Measurements from ENCODE around the gene CMTM4.
"Not testable (repeated sequence)": the region's sequence is repeated elsewhere in the genome, so short reads cannot be mapped to it uniquely, and the experiment has no call there.

The CMTM4 gene

DNA sequence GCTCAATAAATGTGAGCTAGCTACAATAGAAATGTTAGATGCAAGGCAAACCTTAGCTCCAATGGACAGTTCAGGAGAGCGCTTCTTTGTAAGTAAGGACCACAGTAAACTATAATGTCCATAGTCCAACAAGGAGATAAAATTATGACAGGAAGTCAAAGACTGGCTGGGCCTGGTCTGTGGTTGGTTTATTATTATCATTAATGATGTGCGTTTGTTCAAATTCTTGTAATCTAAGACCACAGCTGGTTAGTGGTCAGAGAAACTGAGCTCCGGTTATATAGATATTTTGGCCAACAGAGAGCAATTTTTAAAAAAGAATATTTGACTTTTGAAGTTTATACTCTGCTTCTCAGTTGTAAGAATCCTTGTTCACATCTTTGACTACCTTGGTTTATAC, 122.0 kb downstream of the CMTM4 start:
- Histone ChIP-seq H3K36me3 (ENCODE audit: insufficient read depth, low read length) (no peaks in the 10 kb centered on the region), H3K9ac (ENCODE audit: insufficient read length) (no peak overlapping the region), H3K4me3 (no peak overlapping the region), H3K27ac (no peak overlapping the region), H3K9me3 (ENCODE audit: low read depth, low read length) (no peaks in the 10 kb centered on the region)
- DNase-seq (ENCODE audit: low read depth, low spot score): no peak
- TF ChIP-seq POLR2AphosphoS5 (IDR thresholded peaks at IDR 0.05; ENCODE audit: borderline replicate concordance, low read depth, low read length) (no peak), FOXP2 (optimal IDR thresholded peaks at IDR 0.05; ENCODE audit: control extremely low read depth, extremely low read length, insufficient read depth) (no peak), EZH2 (IDR thresholded peaks at IDR 0.05) (no peak)

DNA sequence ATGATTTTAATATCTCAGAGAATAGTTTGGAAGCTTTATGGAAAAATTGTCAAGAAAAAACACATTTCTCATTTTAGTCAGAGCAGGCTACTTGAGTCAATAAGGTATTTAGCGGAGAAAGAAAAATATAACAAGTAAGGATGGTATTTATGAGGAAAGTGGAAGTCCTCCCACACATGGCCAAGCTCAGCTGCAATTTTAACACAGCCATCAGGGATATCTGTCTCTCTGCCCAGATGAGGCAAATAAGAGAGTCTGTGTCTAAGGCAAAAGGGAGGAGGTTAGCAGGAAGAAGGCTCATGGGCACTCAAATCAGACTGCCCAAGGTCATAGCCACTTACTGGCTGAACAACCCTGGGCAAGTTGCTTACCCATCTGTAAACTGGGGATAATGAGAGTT, 122.5 kb downstream of the CMTM4 start:
- no peak for DNase-seq (ENCODE audit: low read depth, low spot score)
- Histone ChIP-seq H3K36me3 (ENCODE audit: insufficient read depth, low read length) (no peaks in the 10 kb centered on the region), H3K9ac (ENCODE audit: insufficient read length) (no peak overlapping the region), H3K27ac (no peak overlapping the region), H3K9me3 (ENCODE audit: low read depth, low read length) (no peaks in the 10 kb centered on the region), H3K4me3 (no peak overlapping the region)
- TF ChIP-seq EZH2 (IDR thresholded peaks at IDR 0.05) (no peak), FOXP2 (optimal IDR thresholded peaks at IDR 0.05; ENCODE audit: control extremely low read depth, extremely low read length, insufficient read depth) (no peak), POLR2AphosphoS5 (IDR thresholded peaks at IDR 0.05; ENCODE audit: borderline replicate concordance, low read depth, low read length) (no peak)

DNA sequence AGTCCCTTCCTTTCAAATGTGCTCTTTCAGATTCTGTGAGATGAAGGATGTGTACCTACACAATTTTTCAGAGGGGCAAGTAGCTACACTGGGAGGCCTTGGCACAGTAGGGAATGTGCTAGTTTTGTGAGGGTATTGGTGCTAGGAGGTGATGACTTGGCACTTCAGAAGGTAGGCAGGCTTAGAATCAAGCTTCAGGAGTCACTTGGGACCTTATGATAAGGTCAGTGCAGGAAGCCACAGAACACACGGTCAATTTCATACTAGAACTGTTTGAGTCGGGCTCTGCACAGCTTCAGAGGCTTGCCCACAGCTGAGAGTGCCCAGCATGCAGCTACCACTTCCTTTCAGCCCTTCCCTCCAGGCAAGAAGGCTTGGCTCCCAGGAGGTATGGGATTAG, 124.2 kb downstream of the CMTM4 start:
- TF ChIP-seq POLR2AphosphoS5 (IDR thresholded peaks at IDR 0.05; ENCODE audit: borderline replicate concordance, low read depth, low read length): no peak
- TF ChIP-seq FOXP2 (optimal IDR thresholded peaks at IDR 0.05; ENCODE audit: control extremely low read depth, extremely low read length, insufficient read depth): no peak
- no peak for TF ChIP-seq EZH2 (IDR thresholded peaks at IDR 0.05)
- Histone ChIP-seq H3K4me3 (no peak overlapping the region), H3K36me3 (ENCODE audit: insufficient read depth, low read length) (no peaks in the 10 kb centered on the region), H3K9ac (ENCODE audit: insufficient read length) (no peak overlapping the region), H3K27ac (no peak overlapping the region), H3K9me3 (ENCODE audit: low read depth, low read length) (no peaks in the 10 kb centered on the region)
- DNase-seq (ENCODE audit: low read depth, low spot score): no peak

DNA sequence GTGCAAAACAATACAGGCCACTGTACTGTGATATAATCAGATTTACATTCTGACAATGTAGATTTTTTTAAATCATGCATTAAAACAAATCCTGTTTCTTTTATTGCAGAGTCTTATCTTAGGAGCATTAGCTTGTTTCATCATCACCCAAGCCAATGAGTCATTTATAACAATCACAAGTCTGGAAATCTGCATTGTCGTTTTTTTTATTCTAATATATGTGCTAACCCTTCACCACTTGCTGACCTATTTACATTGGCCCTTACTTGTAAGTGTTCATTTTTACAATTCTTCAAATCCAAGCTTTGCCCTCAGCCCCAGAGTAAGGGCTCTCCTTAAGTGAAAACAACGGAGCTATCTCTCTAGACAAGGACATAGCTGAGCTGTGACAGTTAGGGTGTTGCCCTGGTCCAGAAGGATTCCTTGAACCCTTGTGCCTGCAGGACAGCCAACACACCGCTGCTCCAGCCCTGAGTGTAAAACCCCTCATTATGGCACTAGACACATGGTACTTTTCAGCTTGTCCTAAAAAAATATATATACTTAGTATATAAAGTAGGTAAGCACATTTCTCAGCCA, 126.6 kb downstream of the CMTM4 start:
- H3K36me3 ChIP-seq (ENCODE audit: insufficient read depth, low read length): no peaks in the 10 kb centered on the region; the same call in 1 of the 2 replicates
- TF ChIP-seq EZH2 (IDR thresholded peaks at IDR 0.05) (no peak), POLR2AphosphoS5 (IDR thresholded peaks at IDR 0.05; ENCODE audit: borderline replicate concordance, low read depth, low read length) (no peak), FOXP2 (optimal IDR thresholded peaks at IDR 0.05; ENCODE audit: control extremely low read depth, extremely low read length, insufficient read depth) (no peak)
- DNase-seq (ENCODE audit: low read depth, low spot score): no peak
- H3K9me3 ChIP-seq (ENCODE audit: low read depth, low read length): no peaks in the 10 kb centered on the region
- no peak overlapping the region for H3K27ac ChIP-seq
- no peak overlapping the region for H3K9ac ChIP-seq (ENCODE audit: insufficient read length)
- no peak overlapping the region for H3K4me3 ChIP-seq

DNA sequence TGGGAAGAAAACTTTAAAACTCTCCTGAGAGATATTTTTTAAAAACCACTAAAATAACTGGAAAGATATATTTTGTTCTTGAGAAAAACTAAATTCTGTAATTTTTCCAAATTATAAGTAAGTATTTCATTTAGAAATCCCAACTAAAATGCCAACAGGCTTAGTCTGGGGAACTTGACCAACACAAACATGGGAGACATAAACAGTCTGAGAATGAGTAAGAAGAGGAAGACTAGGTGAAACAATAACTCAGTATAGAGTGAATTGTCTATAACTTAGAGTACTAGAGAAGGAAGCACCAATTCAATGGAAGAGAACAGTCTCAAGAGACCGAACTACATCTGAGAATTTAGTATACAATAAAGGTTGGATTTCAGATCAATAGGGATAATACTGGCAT, 127.4 kb downstream of the CMTM4 start:
- Histone ChIP-seq H3K36me3 (ENCODE audit: insufficient read depth, low read length) (no peaks in the 10 kb centered on the region; the same call in 1 of the 2 replicates), H3K9me3 (ENCODE audit: low read depth, low read length) (no peaks in the 10 kb centered on the region), H3K27ac (no peak overlapping the region), H3K4me3 (no peak overlapping the region), H3K9ac (ENCODE audit: insufficient read length) (no peak overlapping the region)
- TF ChIP-seq POLR2AphosphoS5 (IDR thresholded peaks at IDR 0.05; ENCODE audit: borderline replicate concordance, low read depth, low read length) (no peak), FOXP2 (optimal IDR thresholded peaks at IDR 0.05; ENCODE audit: control extremely low read depth, extremely low read length, insufficient read depth) (no peak), EZH2 (IDR thresholded peaks at IDR 0.05) (no peak)
- no peak for DNase-seq (ENCODE audit: low read depth, low spot score)

DNA sequence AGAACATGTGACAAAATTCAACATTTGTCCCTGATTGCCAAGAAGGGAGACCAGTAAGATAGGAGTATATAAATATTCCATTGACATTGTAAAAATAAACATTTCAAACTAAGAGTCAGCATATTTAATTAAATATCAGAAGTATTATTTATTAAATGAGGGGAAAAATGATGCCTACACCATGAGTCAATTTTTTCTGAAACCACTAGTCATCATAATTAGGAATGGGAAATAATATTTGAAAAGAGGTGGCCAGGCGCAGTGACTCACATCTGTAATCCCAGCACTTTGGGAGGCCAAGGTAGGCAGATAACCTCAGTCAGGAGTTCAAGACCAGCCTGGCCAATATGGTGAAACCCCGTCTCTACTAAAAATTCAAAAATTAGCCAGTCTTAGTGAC, 128.2 kb downstream of the CMTM4 start:
- H3K9me3 ChIP-seq (ENCODE audit: low read depth, low read length): no peaks in the 10 kb centered on the region
- H3K27ac ChIP-seq: no peak overlapping the region
- H3K36me3 ChIP-seq (ENCODE audit: insufficient read depth, low read length): no peaks in the 10 kb centered on the region; the same call in 1 of the 2 replicates
- DNase-seq (ENCODE audit: low read depth, low spot score): no peak
- H3K4me3 ChIP-seq: no peak overlapping the region
- H3K9ac ChIP-seq (ENCODE audit: insufficient read length): no peak overlapping the region
- TF ChIP-seq POLR2AphosphoS5 (IDR thresholded peaks at IDR 0.05; ENCODE audit: borderline replicate concordance, low read depth, low read length): no peak
- TF ChIP-seq FOXP2 (optimal IDR thresholded peaks at IDR 0.05; ENCODE audit: control extremely low read depth, extremely low read length, insufficient read depth): no peak
- TF ChIP-seq EZH2 (IDR thresholded peaks at IDR 0.05): no peak

DNA sequence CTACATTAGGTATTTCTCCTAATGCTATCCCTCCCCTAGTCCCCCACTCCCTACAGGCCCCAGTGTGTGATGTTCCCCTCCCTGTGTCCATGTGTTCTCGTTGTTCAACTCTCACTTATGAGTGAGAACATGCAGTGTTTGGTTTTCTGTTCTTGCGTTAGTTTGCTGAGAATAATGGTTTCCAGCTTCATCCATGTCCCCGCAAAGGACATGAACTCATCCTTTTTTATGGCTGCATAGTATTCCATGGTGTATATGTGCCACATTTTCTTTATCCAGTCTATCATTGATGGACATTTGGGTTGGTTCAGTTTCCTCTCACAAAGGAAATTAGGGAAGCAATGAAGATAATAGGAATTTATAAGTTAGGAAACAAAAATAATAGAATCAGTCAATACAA, 129.3 kb downstream of the CMTM4 start:
- H3K36me3 ChIP-seq (ENCODE audit: insufficient read depth, low read length); DNase-seq (ENCODE audit: low read depth, low spot score): not testable (repeated sequence)

DNA sequence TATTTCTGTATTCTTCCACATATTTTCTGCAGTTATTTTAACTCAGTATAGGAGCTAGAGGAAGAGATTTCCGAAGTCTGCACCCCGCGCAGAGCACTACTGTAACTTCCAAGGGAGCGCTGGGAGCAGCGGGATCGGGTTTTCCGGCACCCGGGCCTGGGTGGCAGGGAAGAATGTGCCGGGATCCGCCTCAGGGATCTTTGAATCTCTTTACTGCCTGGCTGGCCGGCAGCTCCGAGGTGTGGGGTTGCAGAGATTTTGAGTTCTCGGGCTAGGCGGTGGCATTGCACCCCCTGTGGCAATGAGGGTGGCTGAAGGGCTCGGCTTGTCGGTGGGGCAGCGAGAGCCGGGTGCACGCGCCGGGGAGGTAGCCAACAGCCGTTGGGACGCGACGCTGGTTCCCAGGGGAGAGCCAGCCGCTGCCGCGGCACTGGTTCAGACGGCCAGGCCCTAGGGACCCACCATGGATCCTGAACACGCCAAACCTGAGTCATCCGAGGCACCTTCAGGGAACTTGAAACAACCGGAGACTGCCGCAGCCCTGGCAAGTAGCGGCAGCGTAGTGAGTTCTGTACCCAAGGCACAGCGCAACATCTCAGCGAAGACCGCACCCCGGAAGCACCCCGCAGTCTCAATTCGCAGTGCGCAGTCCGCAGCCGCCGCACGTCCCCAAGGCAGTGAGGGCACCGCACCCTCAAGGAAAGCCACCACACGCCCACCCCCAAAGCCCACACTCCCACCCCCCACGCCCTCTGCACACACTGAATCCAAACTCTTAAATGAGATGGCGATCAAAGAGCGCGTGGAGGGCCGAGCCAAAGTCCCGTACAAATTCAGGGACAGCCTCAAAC, 130.3 kb downstream of the CMTM4 start, which contains the start of gene CMTM1:
TSS of gene CMTM1 (plus strand) at position 389 of the 851 bp plus-strand sequence. CDS start at position 464, 75 bp downstream.
- Histone ChIP-seq H3K4me3 (no peak within 1 kb of the TSS), H3K9me3 (ENCODE audit: low read depth, low read length) (no peaks in the 10 kb centered on the region), H3K27ac (no peak within 1 kb of the TSS), H3K9ac (ENCODE audit: insufficient read length) (no peak within 1 kb of the TSS), H3K36me3 (ENCODE audit: insufficient read depth, low read length) (no peaks in the 10 kb centered on the region; the same call in 1 of the 2 replicates)
- DNase-seq (ENCODE audit: low read depth, low spot score): no peak
- TF ChIP-seq EZH2 (IDR thresholded peaks at IDR 0.05): no peak

More for the DNA sequence above, 129.3 kb downstream of the CMTM4 start:
- H3K9ac ChIP-seq (ENCODE audit: insufficient read length); H3K4me3 ChIP-seq; H3K27ac ChIP-seq; H3K9me3 ChIP-seq (ENCODE audit: low read depth, low read length): not testable (repeated sequence)

All from SK-N-MC (cell line).